Measurements from ENCODE around the gene INPP5D. TPM values are rescaled to one million over a fixed set of nuclear protein-coding genes. Genes with fewer than 3 reads are reported as not detected.
"Not testable (repeated sequence)": the region's sequence is repeated elsewhere in the genome, so short reads cannot be mapped to it uniquely, and the experiment has no call there.

INPP5D gene
- total RNA-seq, 1 experiment from 2014 or later = 12.7 TPM

- Histone ChIP-seq H2AFZ (ENCODE audit: low read length) (no peak overlapping the region), H3K14ac (ENCODE audit: insufficient read depth, low read length) (no peak overlapping the region; the same call in 1 of the 2 replicates), H3K27me3 (ENCODE audit: insufficient read depth, low read length) (no peaks in the 10 kb centered on the region), H3K4me1 (ENCODE audit: insufficient read depth, low read length) (no peaks in the 10 kb centered on the region), H3K56ac (ENCODE audit: insufficient read length, low read depth, low read length) (no peak overlapping the region), H2BK5ac (ENCODE audit: insufficient read length, low read length) (no peak overlapping the region), H3K9ac (ENCODE audit: extremely low read depth, insufficient read length, low read length) (no peak overlapping the region), H3K9me3 (ENCODE audit: control insufficient read depth, low read depth, low read length) (no peaks in the 10 kb centered on the region), H2BK120ac (ENCODE audit: low read depth, low read length, poor library complexity, severe bottlenecking) (no peak overlapping the region), H3K4ac (ENCODE audit: low read depth, low read length) (no peak overlapping the region), H2AK5ac (ENCODE audit: insufficient read length, low read length) (no peak overlapping the region), H2BK12ac (ENCODE audit: insufficient read length, low read depth, low read length) (no peak overlapping the region), H2BK20ac (ENCODE audit: low read depth, low read length, poor library complexity, severe bottlenecking) (no peak overlapping the region), H3K4me2 (ENCODE audit: insufficient read depth, insufficient read length, low read length) (no peak overlapping the region), H4K91ac (ENCODE audit: insufficient read length, low read depth, low read length) (no peak overlapping the region), H4K20me1 (ENCODE audit: control insufficient read depth, insufficient read depth, insufficient read length) (no peaks in the 10 kb centered on the region), H3K79me2 (ENCODE audit: insufficient read depth, low read length) (no peaks in the 10 kb centered on the region), H3K18ac (ENCODE audit: insufficient read length, low read depth, low read length) (no peak overlapping the region), H2BK15ac (ENCODE audit: low read depth, low read length) (no peak overlapping the region), H3K27ac (ENCODE audit: insufficient read length, low read depth, low read length) (no peak overlapping the region), H3K79me1 (ENCODE audit: insufficient read depth, low read depth, low read length, poor library complexity, severe bottlenecking) (no peaks in the 10 kb centered on the region), H3K23ac (ENCODE audit: insufficient read length, low read depth, low read length) (no peak overlapping the region), H3K23me2 (ENCODE audit: insufficient read length, low read depth, low read length, poor library complexity, severe bottlenecking) (no peaks in the 10 kb centered on the region), H4K5ac (ENCODE audit: insufficient read length, low read depth, low read length) (no peak overlapping the region), H4K8ac (replicated peaks; ENCODE audit: insufficient read length, low read depth, low read length) (no peak overlapping the region), H3T11ph (ENCODE audit: low read length) (no peak overlapping the region)
- H3K4me1 Mint-ChIP-seq = peaks cover 9 to 19% of the 10 kb centered on the region in 2 experiments
- no peaks in the 10 kb centered on the region; the same call in 1 of the 2 replicates for H3K27me3 Mint-ChIP-seq (ENCODE audit: low read depth)
- TF ChIP-seq CTCF (conservative IDR thresholded peaks at IDR 0.05) = no peak
- H3K4me3 Mint-ChIP-seq = no peak overlapping the region
- WGBS (ENCODE audit: extremely low coverage, insufficient read length, low lambda C conversion rate) = no CpG with 5 or more reads among the region's 8 CpGs
- no peak for DNase-seq
- H3K36me3 Mint-ChIP-seq (ENCODE audit: insufficient read depth in 1 of 3, low read depth in 3 of 3) = peaks cover 0 to 52% (median 0%) of the 10 kb centered on the region in 3 experiments; a peak in 3 of 7 replicates
- H3K9me3 Mint-ChIP-seq = no peaks in the 10 kb centered on the region
- H3K27ac Mint-ChIP-seq = peak overlapping the region in 1 of 3 experiments; percentile 85; a peak in 2 of 7 replicates
Measured at GRCh38 chr2:233189025-233189424, 128.9 kb downstream of the INPP5D start.

- not testable (repeated sequence) for H3K14ac ChIP-seq (ENCODE audit: insufficient read depth, low read length); DNase-seq; H2BK120ac ChIP-seq (ENCODE audit: low read depth, low read length, poor library complexity, severe bottlenecking)
Measured at GRCh38 chr2:233191016-233191415, 130.9 kb downstream of the INPP5D start.

More at GRCh38 chr2:233191016-233191415, 130.9 kb downstream of the INPP5D start:
- no CpG with 5 or more reads among the region's 2 CpGs for WGBS (ENCODE audit: extremely low coverage, insufficient read length, low lambda C conversion rate)
- H2BK12ac ChIP-seq (ENCODE audit: insufficient read length, low read depth, low read length); H4K5ac ChIP-seq (ENCODE audit: insufficient read length, low read depth, low read length); H3K4me1 ChIP-seq (ENCODE audit: insufficient read depth, low read length); H3K9me3 ChIP-seq (ENCODE audit: control insufficient read depth, low read depth, low read length); H3K9me3 Mint-ChIP-seq; H3K27me3 Mint-ChIP-seq (ENCODE audit: low read depth); H3K4ac ChIP-seq (ENCODE audit: low read depth, low read length); H3K23ac ChIP-seq (ENCODE audit: insufficient read length, low read depth, low read length); H2BK20ac ChIP-seq (ENCODE audit: low read depth, low read length, poor library complexity, severe bottlenecking); H3K4me3 Mint-ChIP-seq; H3K18ac ChIP-seq (ENCODE audit: insufficient read length, low read depth, low read length); H2BK15ac ChIP-seq (ENCODE audit: low read depth, low read length); H3K56ac ChIP-seq (ENCODE audit: insufficient read length, low read depth, low read length); H3K79me1 ChIP-seq (ENCODE audit: insufficient read depth, low read depth, low read length, poor library complexity, severe bottlenecking); H3K79me2 ChIP-seq (ENCODE audit: insufficient read depth, low read length); H2AFZ ChIP-seq (ENCODE audit: low read length); H2BK5ac ChIP-seq (ENCODE audit: insufficient read length, low read length); H3K27ac ChIP-seq (ENCODE audit: insufficient read length, low read depth, low read length); H3K23me2 ChIP-seq (ENCODE audit: insufficient read length, low read depth, low read length, poor library complexity, severe bottlenecking); H3T11ph ChIP-seq (ENCODE audit: low read length); H3K4me2 ChIP-seq (ENCODE audit: insufficient read depth, insufficient read length, low read length); H3K9ac ChIP-seq (ENCODE audit: extremely low read depth, insufficient read length, low read length); H3K27ac Mint-ChIP-seq; H2AK5ac ChIP-seq (ENCODE audit: insufficient read length, low read length); H3K27me3 ChIP-seq (ENCODE audit: insufficient read depth, low read length); H4K8ac ChIP-seq (replicated peaks; ENCODE audit: insufficient read length, low read depth, low read length); H4K91ac ChIP-seq (ENCODE audit: insufficient read length, low read depth, low read length); H4K20me1 ChIP-seq (ENCODE audit: control insufficient read depth, insufficient read depth, insufficient read length): not testable (repeated sequence)
- peaks cover 0 to 39% (median 0%) of the 10 kb centered on the region in 3 experiments; a peak in 2 of 7 replicates for H3K36me3 Mint-ChIP-seq (ENCODE audit: insufficient read depth in 1 of 3, low read depth in 3 of 3)
- peaks cover 9 to 12% of the 10 kb centered on the region in 2 experiments for H3K4me1 Mint-ChIP-seq
